ENCODE data around the gene APEH.

APEH gene

DNA sequence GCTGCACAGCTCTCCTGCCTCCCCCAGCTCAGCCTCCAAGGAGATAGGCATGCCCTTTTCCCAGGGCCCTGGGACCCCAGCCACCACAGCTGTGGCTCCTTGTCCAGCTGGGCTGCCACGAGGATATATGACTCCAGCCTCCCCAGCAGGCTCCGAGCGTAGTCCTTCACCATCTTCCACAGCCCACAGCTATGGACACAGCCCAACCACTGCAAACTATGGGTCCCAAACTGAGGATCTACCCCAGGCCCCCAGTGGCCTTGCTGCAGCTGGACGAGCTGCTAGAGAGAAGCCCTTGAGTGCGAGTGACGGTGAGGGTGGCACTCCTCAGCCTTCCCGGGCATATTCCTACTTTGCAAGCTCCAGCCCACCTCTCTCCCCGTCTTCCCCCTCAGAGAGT lies 20.5 kb upstream of the APEH start:
- H3K27ac ChIP-seq (ENCODE audit: extremely low read depth, low read depth, low read length) = no peak overlapping the region
- ChIA-PET POLR2A (no interaction called here), CTCF (no interaction called here)
- H3K4me1 ChIP-seq (ENCODE audit: control insufficient read depth, insufficient read depth, low read length) = no peaks in the 10 kb centered on the region
- H3K36me3 ChIP-seq (ENCODE audit: control insufficient read depth in 2 of 2, insufficient read depth in 1 of 2, low read length in 2 of 2) = no peaks in the 10 kb centered on the region
- H3K9me3 ChIP-seq (ENCODE audit: control insufficient read depth, insufficient read depth, low read depth, low read length) = no peaks in the 10 kb centered on the region
- no peak for TF ChIP-seq ZNF514 (tag by site-specific recombination; IDR thresholded peaks at IDR 0.05)
- TF ChIP-seq, protein P1, sequence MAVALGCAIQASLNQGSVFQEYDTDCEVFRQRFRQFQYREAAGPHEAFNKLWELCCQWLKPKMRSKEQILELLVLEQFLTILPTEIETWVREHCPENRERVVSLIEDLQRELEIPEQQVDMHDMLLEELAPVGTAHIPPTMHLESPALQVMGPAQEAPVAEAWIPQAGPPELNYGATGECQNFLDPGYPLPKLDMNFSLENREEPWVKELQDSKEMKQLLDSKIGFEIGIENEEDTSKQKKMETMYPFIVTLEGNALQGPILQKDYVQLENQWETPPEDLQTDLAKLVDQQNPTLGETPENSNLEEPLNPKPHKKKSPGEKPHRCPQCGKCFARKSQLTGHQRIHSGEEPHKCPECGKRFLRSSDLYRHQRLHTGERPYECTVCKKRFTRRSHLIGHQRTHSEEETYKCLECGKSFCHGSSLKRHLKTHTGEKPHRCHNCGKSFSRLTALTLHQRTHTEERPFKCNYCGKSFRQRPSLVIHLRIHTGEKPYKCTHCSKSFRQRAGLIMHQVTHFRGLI (tag by site-specific recombination; IDR thresholded peaks at IDR 0.05) = peak; percentile 92
- TF ChIP-seq ZNF391 (tag by site-specific recombination; IDR thresholded peaks at IDR 0.05; ENCODE audit: borderline replicate concordance, low read depth) = no peak
- H3K4me3 ChIP-seq (ENCODE audit: low read depth, low read length) = no peak overlapping the region

DNA sequence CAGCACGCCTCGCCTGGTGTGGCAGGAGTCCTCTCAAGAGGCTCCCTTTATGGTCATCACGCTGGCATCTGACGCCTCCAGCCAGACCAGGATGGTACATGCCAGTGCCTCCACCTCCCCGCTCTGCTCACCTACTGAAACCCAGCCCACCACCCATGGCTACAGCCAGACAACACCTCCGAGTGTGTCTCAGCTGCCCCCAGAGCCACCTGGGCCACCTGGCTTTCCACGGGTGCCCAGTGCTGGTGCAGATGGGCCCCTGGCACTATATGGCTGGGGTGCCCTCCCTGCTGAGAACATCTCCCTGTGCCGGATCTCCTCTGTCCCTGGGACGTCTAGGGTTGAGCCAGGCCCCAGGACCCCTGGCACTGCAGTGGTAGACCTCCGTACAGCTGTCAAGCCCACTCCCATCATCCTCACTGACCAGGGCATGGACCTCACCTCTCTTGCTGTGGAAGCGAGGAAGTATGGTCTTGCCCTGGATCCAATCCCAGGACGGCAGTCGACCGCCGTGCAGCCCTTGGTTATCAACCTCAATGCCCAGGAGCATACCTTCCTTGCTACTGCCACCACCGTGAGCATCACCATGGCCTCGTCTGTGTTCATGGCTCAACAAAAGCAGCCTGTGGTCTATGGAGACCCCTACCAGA lies 19.9 kb upstream of the APEH start:
- TF ChIP-seq ZNF184 (tag by site-specific recombination; IDR thresholded peaks at IDR 0.05) = no peak
- no peak overlapping the region for H3K4me3 ChIP-seq (ENCODE audit: low read depth, low read length)
- no peaks in the 10 kb centered on the region for H3K4me1 ChIP-seq (ENCODE audit: control insufficient read depth, insufficient read depth, low read length)
- no peaks in the 10 kb centered on the region for H3K9me3 ChIP-seq (ENCODE audit: control insufficient read depth, insufficient read depth, low read depth, low read length)
- CTCF ChIA-PET = no interaction called here
- no peak overlapping the region for H3K27ac ChIP-seq (ENCODE audit: extremely low read depth, low read depth, low read length)
- POLR2A ChIA-PET = no interaction called here
- H3K36me3 ChIP-seq (ENCODE audit: control insufficient read depth in 2 of 2, insufficient read depth in 1 of 2, low read length in 2 of 2) = no peaks in the 10 kb centered on the region

DNA sequence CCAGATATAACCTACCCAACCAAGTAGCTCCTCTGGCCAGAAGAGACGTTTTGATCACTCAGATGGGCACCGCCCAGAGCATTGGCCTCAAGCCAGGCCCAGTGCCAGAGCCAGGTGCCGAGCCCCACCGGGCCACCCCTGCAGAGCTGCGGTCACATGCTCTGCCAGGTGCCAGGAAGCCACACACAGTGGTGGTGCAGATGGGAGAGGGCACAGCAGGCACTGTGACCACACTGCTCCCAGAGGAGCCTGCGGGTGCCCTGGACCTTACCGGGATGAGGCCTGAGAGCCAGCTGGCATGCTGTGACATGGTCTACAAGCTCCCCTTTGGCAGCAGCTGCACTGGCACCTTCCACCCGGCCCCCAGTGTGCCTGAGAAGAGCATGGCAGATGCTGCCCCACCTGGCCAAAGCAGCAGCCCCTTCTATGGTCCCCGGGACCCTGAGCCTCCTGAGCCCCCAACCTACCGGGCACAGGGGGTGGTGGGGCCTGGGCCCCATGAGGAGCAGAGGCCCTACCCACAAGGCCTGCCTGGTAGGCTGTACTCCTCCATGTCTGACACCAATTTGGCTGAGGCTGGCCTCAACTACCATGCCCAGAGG lies 19.1 kb upstream of the APEH start:
- TF ChIP-seq ZNF677 (tag by site-specific recombination; IDR thresholded peaks at IDR 0.05) (no peak), ZNF791 (tag by site-specific recombination; IDR thresholded peaks at IDR 0.05) (no peak), ZNF391 (tag by site-specific recombination; IDR thresholded peaks at IDR 0.05; ENCODE audit: borderline replicate concordance, low read depth) (no peak), ZIC2 (tag by site-specific recombination; IDR thresholded peaks at IDR 0.05) (peak; percentile 52; the same call in 1 of the 2 replicates), ZNF169 (tag by site-specific recombination; IDR thresholded peaks at IDR 0.05) (no peak)
- TF ChIP-seq, protein P2, sequence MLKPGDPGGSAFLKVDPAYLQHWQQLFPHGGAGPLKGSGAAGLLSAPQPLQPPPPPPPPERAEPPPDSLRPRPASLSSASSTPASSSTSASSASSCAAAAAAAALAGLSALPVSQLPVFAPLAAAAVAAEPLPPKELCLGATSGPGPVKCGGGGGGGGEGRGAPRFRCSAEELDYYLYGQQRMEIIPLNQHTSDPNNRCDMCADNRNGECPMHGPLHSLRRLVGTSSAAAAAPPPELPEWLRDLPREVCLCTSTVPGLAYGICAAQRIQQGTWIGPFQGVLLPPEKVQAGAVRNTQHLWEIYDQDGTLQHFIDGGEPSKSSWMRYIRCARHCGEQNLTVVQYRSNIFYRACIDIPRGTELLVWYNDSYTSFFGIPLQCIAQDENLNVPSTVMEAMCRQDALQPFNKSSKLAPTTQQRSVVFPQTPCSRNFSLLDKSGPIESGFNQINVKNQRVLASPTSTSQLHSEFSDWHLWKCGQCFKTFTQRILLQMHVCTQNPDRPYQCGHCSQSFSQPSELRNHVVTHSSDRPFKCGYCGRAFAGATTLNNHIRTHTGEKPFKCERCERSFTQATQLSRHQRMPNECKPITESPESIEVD (tag by site-specific recombination; IDR thresholded peaks at IDR 0.05) = no peak
- POLR2A ChIA-PET = no interaction called here
- Histone ChIP-seq H3K9me3 (ENCODE audit: control insufficient read depth, insufficient read depth, low read depth, low read length) (no peaks in the 10 kb centered on the region), H3K36me3 (ENCODE audit: control insufficient read depth in 2 of 2, insufficient read depth in 1 of 2, low read length in 2 of 2) (no peaks in the 10 kb centered on the region), H3K4me3 (ENCODE audit: low read depth, low read length) (no peak overlapping the region), H3K27ac (ENCODE audit: extremely low read depth, low read depth, low read length) (no peak overlapping the region), H3K4me1 (ENCODE audit: control insufficient read depth, insufficient read depth, low read length) (no peaks in the 10 kb centered on the region)
- CTCF ChIA-PET = no interaction called here

GRCh38 chr3:49655731-49656285 lies 18.3 kb upstream of the APEH start:
- H3K36me3 ChIP-seq (ENCODE audit: control insufficient read depth in 2 of 2, insufficient read depth in 1 of 2, low read length in 2 of 2) = no peaks in the 10 kb centered on the region
- no peak overlapping the region for H3K27ac ChIP-seq (ENCODE audit: extremely low read depth, low read depth, low read length)
- no peaks in the 10 kb centered on the region for H3K4me1 ChIP-seq (ENCODE audit: control insufficient read depth, insufficient read depth, low read length)
- H3K4me3 ChIP-seq (ENCODE audit: low read depth, low read length) = no peak overlapping the region
- ChIA-PET CTCF (interaction anchor here (0.7 to 2.3 kb wide), 2 partner anchors 16 to 72 kb away, joined by 4 to 6 read pairs; no protein-coding TSS in a partner anchor), POLR2A (no interaction called here)
- H3K9me3 ChIP-seq (ENCODE audit: control insufficient read depth, insufficient read depth, low read depth, low read length) = no peaks in the 10 kb centered on the region
- TF ChIP-seq KLF9 (tag by site-specific recombination; IDR thresholded peaks at IDR 0.05; ENCODE audit: low read depth) (no peak), PATZ1 (tag by site-specific recombination; IDR thresholded peaks at IDR 0.05) (no peak), SETDB1 (IDR thresholded peaks at IDR 0.05; ENCODE audit: insufficient read length, low read length) (no peak), ZFP69B (tag by site-specific recombination; IDR thresholded peaks at IDR 0.05) (no peak), AEBP2 (tag by site-specific recombination; IDR thresholded peaks at IDR 0.05; ENCODE audit: borderline replicate concordance) (no peak), ZNF302 (tag by site-specific recombination; IDR thresholded peaks at IDR 0.05; ENCODE audit: low read depth) (no peak), ZNF214 (tag by site-specific recombination; IDR thresholded peaks at IDR 0.05; ENCODE audit: borderline replicate concordance) (no peak), PRDM1 (tag by site-specific recombination; IDR thresholded peaks at IDR 0.05) (no peak), GLI4 (tag by site-specific recombination; IDR thresholded peaks at IDR 0.05) (no peak), ZNF701 (tag by site-specific recombination; IDR thresholded peaks at IDR 0.05) (no peak), ZNF184 (tag by site-specific recombination; IDR thresholded peaks at IDR 0.05) (no peak), ZNF837 (tag by site-specific recombination; IDR thresholded peaks at IDR 0.05) (no peak), ZNF391 (tag by site-specific recombination; IDR thresholded peaks at IDR 0.05; ENCODE audit: borderline replicate concordance, low read depth) (no peak)
